Measurements from ENCODE around the gene IGSF21. TPM values are rescaled to one million over a fixed set of nuclear protein-coding genes. Genes with fewer than 3 reads are reported as not detected.

The IGSF21 gene
- total RNA-seq, 1 donor from 2014 or later, result 1.3 TPM

DNA sequence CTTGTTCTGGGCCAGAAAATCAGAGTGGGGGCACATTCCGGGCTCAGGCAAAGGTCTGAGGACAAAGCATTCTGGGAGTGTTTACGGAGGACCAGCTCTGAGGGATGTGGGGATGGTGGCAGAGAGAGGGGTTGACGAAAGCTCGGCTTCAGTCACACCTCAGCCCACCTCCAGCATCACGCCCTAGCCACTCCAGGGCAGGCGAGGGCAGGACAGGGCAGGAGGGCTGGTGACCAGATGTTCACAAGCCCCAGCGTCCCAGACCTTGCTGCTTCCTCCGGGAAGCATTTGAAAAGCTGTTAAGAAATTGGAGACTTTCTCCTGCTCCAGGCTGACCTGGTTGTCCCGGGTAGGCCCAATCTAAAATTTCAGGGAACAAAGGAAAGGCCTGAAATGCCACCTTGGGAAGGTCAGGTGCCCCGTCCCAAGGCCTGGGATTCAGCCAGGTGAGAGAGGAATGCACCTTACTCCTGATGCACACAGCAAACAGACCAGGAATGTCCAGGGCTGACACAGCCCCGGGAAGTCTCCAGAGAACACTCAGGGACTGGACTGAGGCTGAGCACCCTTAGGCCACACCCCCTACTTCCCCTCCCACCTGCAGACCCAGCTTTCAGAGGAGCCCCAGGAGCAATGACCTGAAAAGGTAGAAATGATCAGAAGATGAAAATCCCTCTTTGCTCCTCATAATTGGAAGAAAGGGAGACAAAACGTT is 301.2 kb downstream of the IGSF21 start:
- H3K36me3 Mint-ChIP-seq (ENCODE audit: unreplicated experiment), result peaks cover 16% of the 10 kb centered on the region
- no peak for TF ChIP-seq CTCF (IDR thresholded peaks at IDR 0.05; ENCODE audit: partially characterized antibody, unreplicated experiment)
- no peaks in the 10 kb centered on the region for H3K27me3 Mint-ChIP-seq (ENCODE audit: unreplicated experiment)
- H3K4me1 Mint-ChIP-seq (ENCODE audit: low read depth, unreplicated experiment), result no peaks in the 10 kb centered on the region
- H3K9me3 Mint-ChIP-seq (ENCODE audit: unreplicated experiment), result peaks cover 10% of the 10 kb centered on the region
- H3K27ac Mint-ChIP-seq (ENCODE audit: unreplicated experiment), result no peak overlapping the region
- no peak overlapping the region for H3K4me3 Mint-ChIP-seq (ENCODE audit: unreplicated experiment)
- DNase-seq, result no peak

DNA sequence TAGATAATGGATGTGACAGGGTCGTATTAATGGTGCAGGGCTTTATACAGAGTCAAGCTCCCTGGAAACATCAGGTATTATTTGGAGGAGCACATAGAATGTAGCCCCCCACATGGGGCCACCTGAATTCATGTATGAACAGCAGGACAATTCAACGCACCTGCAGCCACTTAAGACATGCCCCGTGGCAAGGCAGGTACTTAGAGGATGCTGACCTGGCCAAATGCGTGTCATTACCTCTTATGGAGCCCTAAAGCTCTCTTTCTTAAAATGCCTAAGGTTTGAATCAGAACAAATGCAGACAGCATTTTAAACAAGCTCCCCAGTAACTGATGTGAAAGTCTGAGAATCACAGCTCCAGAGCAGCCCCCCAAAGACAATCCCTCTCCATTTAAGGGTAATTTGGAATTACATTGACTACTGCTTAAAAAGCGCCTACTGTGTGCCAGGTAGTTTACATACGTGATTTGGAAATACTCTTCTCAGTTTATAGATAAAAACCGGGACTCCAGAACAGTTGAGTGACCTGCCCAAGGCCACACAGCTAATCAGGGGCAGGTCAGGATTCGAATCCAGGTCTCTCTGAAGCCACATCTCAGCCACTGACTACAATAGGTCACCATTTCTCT is 302.1 kb downstream of the IGSF21 start:
- DNase-seq, result no peak
- H3K27ac Mint-ChIP-seq (ENCODE audit: unreplicated experiment), result no peak overlapping the region
- no peaks in the 10 kb centered on the region for H3K27me3 Mint-ChIP-seq (ENCODE audit: unreplicated experiment)
- no peak overlapping the region for H3K4me3 Mint-ChIP-seq (ENCODE audit: unreplicated experiment)
- H3K9me3 Mint-ChIP-seq (ENCODE audit: unreplicated experiment), result peaks cover 13% of the 10 kb centered on the region
- TF ChIP-seq CTCF (IDR thresholded peaks at IDR 0.05; ENCODE audit: partially characterized antibody, unreplicated experiment), result no peak
- H3K36me3 Mint-ChIP-seq (ENCODE audit: unreplicated experiment), result peaks cover 23% of the 10 kb centered on the region
- H3K4me1 Mint-ChIP-seq (ENCODE audit: low read depth, unreplicated experiment), result no peaks in the 10 kb centered on the region

- Mint-ChIP-seq H3K27me3 (ENCODE audit: unreplicated experiment) (peaks cover 3% of the 10 kb centered on the region), H3K4me3 (ENCODE audit: unreplicated experiment) (no peak overlapping the region), H3K9me3 (ENCODE audit: unreplicated experiment) (peaks cover 16% of the 10 kb centered on the region), H3K27ac (ENCODE audit: unreplicated experiment) (no peak overlapping the region), H3K36me3 (ENCODE audit: unreplicated experiment) (peaks cover 27% of the 10 kb centered on the region), H3K4me1 (ENCODE audit: low read depth, unreplicated experiment) (no peaks in the 10 kb centered on the region)
- TF ChIP-seq CTCF (IDR thresholded peaks at IDR 0.05; ENCODE audit: partially characterized antibody, unreplicated experiment), result no peak
- DNase-seq, result no peak
Observed at GRCh38 chr1:18410407-18410806, 302.8 kb downstream of the IGSF21 start.

DNA sequence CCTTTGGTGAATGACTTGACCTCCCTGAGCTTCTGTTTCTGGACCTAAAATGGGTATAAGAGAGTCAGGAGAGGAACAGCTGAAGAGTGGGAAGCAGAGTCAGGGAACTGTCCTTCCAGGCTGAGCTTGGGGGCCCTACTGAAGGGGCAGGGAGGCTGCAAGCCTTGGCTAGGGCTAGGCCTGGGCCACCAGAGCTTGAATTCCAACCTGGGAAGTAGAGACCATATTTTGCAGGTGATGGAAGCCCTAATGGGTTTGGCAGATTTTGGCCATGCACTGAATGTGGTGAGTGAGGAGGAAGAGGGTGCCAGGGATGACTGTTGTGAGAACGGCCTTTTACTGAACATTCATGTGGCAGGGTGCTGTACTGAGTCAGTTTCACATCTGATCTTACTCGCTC is 303.7 kb downstream of the IGSF21 start:
- H3K27ac Mint-ChIP-seq (ENCODE audit: unreplicated experiment), result no peak overlapping the region
- no peaks in the 10 kb centered on the region for H3K4me1 Mint-ChIP-seq (ENCODE audit: low read depth, unreplicated experiment)
- H3K27me3 Mint-ChIP-seq (ENCODE audit: unreplicated experiment), result peaks cover 3% of the 10 kb centered on the region
- no peak for TF ChIP-seq CTCF (IDR thresholded peaks at IDR 0.05; ENCODE audit: partially characterized antibody, unreplicated experiment)
- H3K9me3 Mint-ChIP-seq (ENCODE audit: unreplicated experiment), result peaks cover 16% of the 10 kb centered on the region
- H3K36me3 Mint-ChIP-seq (ENCODE audit: unreplicated experiment), result peaks cover 27% of the 10 kb centered on the region
- DNase-seq, result no peak
- H3K4me3 Mint-ChIP-seq (ENCODE audit: unreplicated experiment), result no peak overlapping the region
